KMS-11 (cell line): Measurements from ENCODE around the gene HMX1.

Source experiments
- H2AFZ ChIP-seq: fragments of 200-600 bp; sonication (generic); 2 replicates; pipeline ENCODE4 v1.6.1; 2016; ENCODE audit warnings: antibody characterized with exemption, mixed run types, low read depth
- H3K27ac ChIP-seq: fragments of 200-600 bp; sonication (generic); 2 replicates; pipeline ENCODE4 v1.6.1; 2016; ENCODE audit warnings: mild to moderate bottlenecking, mixed run types
- H3K27me3 ChIP-seq: fragments of 200-600 bp; sonication (generic); 2 replicates; pipeline ENCODE4 v1.6.1; 2017; ENCODE audit warnings: mild to moderate bottlenecking, low read depth, mixed run types, moderate library complexity; ENCODE audit not compliant: insufficient read depth
- H3K36me3 ChIP-seq: fragments of 200-600 bp; sonication (generic); 2 replicates; pipeline ENCODE4 v1.6.1; 2017; ENCODE audit warnings: mild to moderate bottlenecking, mixed run types; ENCODE audit not compliant: insufficient read depth
- H3K4me1 ChIP-seq: fragments of 200-600 bp; sonication (generic); 2 replicates; pipeline ENCODE4 v1.6.1; 2016; ENCODE audit warnings: mild to moderate bottlenecking, low read depth, mixed run types; ENCODE audit not compliant: poor library complexity, severe bottlenecking
- H3K4me2 ChIP-seq: fragments of 200-600 bp; sonication (generic); 2 replicates; pipeline ENCODE4 v1.7.0; 2016; ENCODE audit warnings: mild to moderate bottlenecking, mixed run types
- H3K4me3 ChIP-seq: fragments of 200-600 bp; sonication (generic); IDR thresholded peaks from 2 replicates; pipeline ENCODE4 v1.6.1; 2017; ENCODE audit warnings: low read depth, low read length, mixed read lengths; ENCODE audit not compliant: insufficient read depth
- H3K79me2 ChIP-seq: fragments of 200-600 bp; sonication (generic); 2 replicates; pipeline ENCODE4 v1.6.1; 2016; ENCODE audit warnings: low read depth, mixed run types; ENCODE audit not compliant: insufficient read depth
- H3K9ac ChIP-seq: fragments of 200-600 bp; sonication (generic); 2 replicates; pipeline ENCODE4 v1.6.1; 2016; ENCODE audit warnings: mild to moderate bottlenecking, mixed run types
- H4K20me1 ChIP-seq: fragments of 200-600 bp; sonication (generic); 2 replicates; pipeline ENCODE4 v1.6.1; 2016; ENCODE audit warnings: mild to moderate bottlenecking, mixed run types; ENCODE audit not compliant: insufficient read depth
- TF ChIP-seq, protein P1 (sequence below): fragments of 200-600 bp; sonication (generic); conservative IDR thresholded peaks from 2 replicates; pipeline ENCODE4 v1.6.1; 2017; ENCODE audit warnings: low read depth, mild to moderate bottlenecking, antibody characterized with exemption, low read length, moderate library complexity, mixed read lengths

Gene HMX1

DNA sequence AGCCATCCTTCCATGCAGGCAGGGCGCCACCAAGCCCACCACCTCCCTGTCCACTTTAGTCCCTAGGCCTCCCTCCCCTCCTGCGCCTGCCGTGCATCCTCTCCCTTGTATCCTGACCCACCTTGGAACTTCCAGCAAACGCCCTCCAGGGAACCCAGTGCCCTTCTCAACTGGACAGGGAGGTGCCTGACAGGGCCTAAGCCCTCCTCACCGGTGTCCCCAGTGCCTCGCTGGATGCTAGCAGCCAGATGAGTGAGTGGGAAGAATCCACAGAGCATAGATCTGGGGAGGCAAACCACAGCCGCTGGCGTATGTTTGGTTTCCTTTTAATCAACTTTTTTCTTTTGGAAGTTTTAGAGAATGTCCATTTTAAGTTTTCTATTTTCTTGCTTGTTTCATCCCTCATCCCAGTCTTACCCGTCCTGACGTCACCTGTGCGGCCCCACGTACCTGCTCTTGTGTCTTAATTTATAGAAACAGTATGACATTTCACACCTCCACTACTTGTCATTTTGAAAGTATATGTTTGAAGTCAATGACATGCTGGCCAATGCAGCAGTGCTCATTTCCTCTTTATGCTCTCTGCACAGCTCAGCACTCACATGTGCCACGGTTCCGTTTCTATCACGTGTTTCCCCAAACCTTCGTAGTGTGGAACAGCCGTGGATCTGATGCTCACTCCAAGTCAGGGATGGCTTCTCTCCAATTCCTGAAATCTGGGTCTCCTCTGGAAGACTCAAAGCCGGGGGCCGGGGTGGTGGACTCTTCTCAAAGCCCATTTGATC, 3.4 kb upstream of the HMX1 start:
- Histone ChIP-seq H3K27me3 (no peaks in the 10 kb centered on the region), H3K36me3 (no peaks in the 10 kb centered on the region), H4K20me1 (no peaks in the 10 kb centered on the region), H2AFZ (no peak overlapping the region), H3K79me2 (no peaks in the 10 kb centered on the region), H3K4me3 (no peak overlapping the region), H3K4me1 (no peaks in the 10 kb centered on the region), H3K9ac (no peak overlapping the region), H3K4me2 (no peak overlapping the region), H3K27ac (no peak overlapping the region)
- TF ChIP-seq, protein P1, sequence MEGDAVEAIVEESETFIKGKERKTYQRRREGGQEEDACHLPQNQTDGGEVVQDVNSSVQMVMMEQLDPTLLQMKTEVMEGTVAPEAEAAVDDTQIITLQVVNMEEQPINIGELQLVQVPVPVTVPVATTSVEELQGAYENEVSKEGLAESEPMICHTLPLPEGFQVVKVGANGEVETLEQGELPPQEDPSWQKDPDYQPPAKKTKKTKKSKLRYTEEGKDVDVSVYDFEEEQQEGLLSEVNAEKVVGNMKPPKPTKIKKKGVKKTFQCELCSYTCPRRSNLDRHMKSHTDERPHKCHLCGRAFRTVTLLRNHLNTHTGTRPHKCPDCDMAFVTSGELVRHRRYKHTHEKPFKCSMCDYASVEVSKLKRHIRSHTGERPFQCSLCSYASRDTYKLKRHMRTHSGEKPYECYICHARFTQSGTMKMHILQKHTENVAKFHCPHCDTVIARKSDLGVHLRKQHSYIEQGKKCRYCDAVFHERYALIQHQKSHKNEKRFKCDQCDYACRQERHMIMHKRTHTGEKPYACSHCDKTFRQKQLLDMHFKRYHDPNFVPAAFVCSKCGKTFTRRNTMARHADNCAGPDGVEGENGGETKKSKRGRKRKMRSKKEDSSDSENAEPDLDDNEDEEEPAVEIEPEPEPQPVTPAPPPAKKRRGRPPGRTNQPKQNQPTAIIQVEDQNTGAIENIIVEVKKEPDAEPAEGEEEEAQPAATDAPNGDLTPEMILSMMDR: no peak

DNA sequence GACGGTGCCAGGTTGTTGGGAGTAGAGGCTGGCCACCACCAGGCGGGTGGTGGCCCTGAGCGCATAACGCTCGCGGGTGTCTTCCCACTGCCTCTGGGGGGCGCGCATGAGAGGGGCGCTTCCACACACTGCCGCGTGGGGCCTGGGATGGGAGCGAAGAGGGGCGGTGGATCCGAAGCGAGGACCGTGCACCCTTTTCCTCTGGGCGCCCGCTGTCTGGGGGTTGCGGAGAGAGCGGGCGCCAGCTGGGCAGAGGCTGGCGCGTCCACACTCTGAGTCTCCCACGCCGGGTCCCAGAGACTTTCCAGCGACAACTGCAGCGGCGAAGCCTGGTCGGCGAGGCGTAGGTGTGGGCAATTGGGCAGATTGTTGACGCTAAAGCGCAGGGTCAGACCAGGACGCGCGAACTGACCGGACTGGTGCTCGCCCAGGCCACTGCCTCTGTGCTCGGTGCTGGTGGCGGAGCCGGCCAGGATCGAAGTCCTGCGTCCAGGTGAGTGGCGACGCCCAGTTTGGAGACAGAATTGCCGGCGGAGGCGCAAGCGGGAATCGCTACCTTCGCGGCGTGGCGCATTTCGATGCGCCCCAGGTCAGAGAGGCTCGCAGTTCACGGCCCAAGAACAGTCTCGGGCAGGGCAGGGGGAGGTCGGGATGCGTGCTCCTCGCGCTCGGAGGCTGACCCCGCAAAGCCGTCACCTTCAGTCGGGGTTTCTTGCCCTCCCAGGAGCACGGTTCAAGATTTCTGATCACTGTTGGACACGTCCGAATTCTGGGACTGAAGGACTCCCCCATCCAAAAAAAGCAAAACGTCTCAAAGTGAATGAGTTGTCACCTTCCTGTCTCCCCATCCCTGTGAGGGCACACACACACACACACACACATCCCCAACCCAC, 2.6 kb upstream of the HMX1 start:
- Histone ChIP-seq H3K27me3 (no peaks in the 10 kb centered on the region), H2AFZ (no peak overlapping the region)

DNA sequence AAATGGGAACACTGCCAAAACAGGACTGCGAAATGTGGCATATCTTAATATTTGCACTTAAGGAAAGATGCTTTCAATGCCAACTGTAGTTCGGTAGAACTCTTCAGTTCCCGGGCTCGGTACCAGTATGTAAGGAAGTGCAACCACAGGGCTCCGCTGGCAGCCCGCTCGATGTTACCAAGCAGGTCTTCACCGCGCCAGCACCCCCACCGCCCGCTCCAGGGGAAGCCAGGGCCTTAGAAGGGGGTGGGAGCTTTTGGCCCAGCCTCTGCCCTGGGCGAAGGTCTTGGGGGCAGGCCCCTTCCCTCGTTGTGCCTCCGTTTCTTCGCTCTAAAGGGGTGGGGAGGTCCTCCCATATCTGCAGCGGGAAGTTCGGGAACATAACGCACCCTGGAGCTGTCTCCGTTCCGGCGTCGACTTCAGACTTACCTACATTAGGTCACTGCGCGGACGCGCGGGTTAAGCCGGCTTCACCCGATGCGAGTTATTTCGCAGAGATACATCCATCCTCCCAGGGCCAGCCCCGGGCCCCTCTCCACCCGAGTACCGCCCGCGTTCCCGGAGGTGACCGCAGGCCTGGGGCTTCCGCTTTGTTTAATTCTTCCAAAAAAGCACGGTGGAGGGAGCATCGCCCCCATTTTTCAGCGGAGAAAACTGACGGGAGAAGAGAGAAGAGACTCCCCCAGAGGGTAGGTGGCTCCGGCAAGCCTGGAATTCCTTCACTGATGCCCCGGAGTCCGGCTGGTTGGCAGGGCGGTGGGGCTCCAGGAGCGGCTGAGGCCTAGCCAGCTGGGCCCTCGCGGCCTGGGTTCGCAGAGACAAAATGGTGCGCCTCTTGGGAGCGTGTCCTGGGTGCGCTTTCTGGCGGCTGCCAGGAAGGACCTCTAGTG, 1.0 kb upstream of the HMX1 start:
- H3K36me3 ChIP-seq: no peaks in the 10 kb centered on the region
- H4K20me1 ChIP-seq: no peaks in the 10 kb centered on the region
- TF ChIP-seq, protein P1: no peak
- H2AFZ ChIP-seq: no peak overlapping the region
- H3K4me2 ChIP-seq: no peak overlapping the region
- H3K27ac ChIP-seq: no peak overlapping the region
- H3K9ac ChIP-seq: no peak overlapping the region
- H3K79me2 ChIP-seq: no peaks in the 10 kb centered on the region
- H3K4me1 ChIP-seq: no peaks in the 10 kb centered on the region
- H3K27me3 ChIP-seq: no peaks in the 10 kb centered on the region
- no peak overlapping the region for H3K4me3 ChIP-seq

More for the DNA sequence above, 2.6 kb upstream of the HMX1 start:
- Histone ChIP-seq H3K4me3 (no peak overlapping the region), H3K27ac (no peak overlapping the region), H3K4me1 (no peaks in the 10 kb centered on the region), H3K79me2 (no peaks in the 10 kb centered on the region), H3K9ac (no peak overlapping the region), H4K20me1 (no peaks in the 10 kb centered on the region), H3K4me2 (no peak overlapping the region), H3K36me3 (no peaks in the 10 kb centered on the region)
- TF ChIP-seq, protein P1: no peak

DNA sequence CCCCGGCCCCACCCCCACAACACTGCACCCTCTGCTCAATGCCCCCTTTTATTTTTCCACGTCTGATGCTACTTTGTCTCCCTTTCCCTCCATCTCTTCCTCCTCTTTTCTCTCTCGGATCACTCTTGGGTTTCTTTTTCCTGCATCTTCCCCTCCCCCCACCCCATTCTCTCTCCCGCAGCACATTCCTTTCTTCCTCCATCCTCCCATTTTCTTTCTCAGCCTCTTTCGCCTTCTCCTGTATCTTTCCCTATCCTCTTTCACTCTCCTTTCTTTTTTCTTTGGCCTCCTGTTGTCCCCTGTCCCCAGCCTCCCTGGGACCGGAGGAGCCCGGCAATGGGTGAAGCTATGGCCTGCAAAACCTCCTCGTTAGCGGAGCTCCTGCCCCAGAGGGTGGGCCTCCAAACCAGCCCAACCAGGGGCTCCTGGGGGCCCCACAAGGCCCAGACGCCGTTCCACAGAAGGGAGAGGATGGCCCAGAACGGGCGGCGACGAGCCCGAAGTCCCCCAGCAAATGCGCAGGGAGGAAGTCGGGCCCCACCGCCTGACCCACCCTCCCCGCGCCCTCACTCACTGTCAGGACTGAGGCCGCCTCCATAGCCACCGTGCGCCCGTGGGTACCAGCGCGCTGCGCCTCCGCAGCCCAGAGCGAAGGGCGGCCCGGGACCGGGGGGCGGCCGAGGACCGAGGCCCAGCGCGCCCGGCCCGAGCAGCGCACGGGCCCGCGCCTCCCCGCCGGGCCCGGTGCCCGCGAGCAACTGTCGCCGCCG, 807 bp downstream of the HMX1 start:
- Histone ChIP-seq H3K4me2 (no peak overlapping the region), H3K27me3 (no peaks in the 10 kb centered on the region), H4K20me1 (no peaks in the 10 kb centered on the region), H3K79me2 (no peaks in the 10 kb centered on the region), H3K4me1 (no peaks in the 10 kb centered on the region), H3K27ac (no peak overlapping the region), H3K36me3 (no peaks in the 10 kb centered on the region), H3K9ac (no peak overlapping the region), H3K4me3 (no peak overlapping the region), H2AFZ (no peak overlapping the region)
- TF ChIP-seq, protein P1: no peak
